ENCODE results near the gene CRHR1. TPM values are rescaled to one million over a fixed set of nuclear protein-coding genes. Genes with fewer than 3 reads are reported as not detected.

CRHR1 gene
- total RNA-seq, 1 experiment from 2014 or later = not detected

- no peak overlapping the region for H3K4me3 ChIP-seq
- no peak for DNase-seq
- no peaks in the 10 kb centered on the region for H3K9me3 ChIP-seq (replicated peaks)
- H3K36me3 ChIP-seq = no peaks in the 10 kb centered on the region
- H3K27me3 ChIP-seq = peaks cover 16% of the 10 kb centered on the region
- no peaks in the 10 kb centered on the region for H3K4me1 ChIP-seq
- H3K27ac ChIP-seq = no peak overlapping the region
These were observed 31.9 kb upstream of the CRHR1 start for GRCh38 chr17:45752246-45752645.

DNA sequence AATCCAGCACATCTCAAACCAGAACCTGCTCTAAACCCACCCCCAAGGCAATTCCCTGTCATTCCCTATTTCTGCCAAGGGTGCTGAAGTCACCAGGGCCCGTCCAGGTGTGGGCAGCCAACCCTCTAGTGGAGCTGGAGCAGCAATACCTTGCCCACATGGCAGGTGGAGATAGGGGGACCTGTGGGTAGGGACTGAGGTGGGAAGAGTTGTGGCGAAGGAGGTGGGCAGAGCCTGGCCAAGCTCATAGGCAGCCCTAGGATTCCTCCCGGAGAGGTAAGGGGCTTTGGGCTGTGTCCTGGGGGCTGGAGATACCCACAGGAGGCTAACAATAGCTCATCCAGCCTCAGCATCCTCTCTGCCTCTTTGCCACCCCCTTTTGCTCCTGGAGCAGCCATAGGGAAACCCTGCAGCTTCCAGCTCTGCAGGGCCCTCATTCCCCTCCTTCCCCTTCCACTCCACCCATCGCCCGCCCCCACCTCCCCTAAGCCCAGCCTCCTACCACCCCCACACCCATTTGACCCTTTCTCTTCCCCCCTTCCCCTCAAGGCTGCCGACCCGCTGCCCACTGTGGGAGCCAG lies 30.4 kb upstream of the CRHR1 start:
- H3K27ac ChIP-seq = no peak overlapping the region
- no peaks in the 10 kb centered on the region for H3K9me3 ChIP-seq (replicated peaks)
- no peak overlapping the region for H3K4me3 ChIP-seq
- peaks cover 13% of the 10 kb centered on the region for H3K27me3 ChIP-seq
- H3K36me3 ChIP-seq = no peaks in the 10 kb centered on the region
- no peak for DNase-seq
- no peaks in the 10 kb centered on the region for H3K4me1 ChIP-seq

DNA sequence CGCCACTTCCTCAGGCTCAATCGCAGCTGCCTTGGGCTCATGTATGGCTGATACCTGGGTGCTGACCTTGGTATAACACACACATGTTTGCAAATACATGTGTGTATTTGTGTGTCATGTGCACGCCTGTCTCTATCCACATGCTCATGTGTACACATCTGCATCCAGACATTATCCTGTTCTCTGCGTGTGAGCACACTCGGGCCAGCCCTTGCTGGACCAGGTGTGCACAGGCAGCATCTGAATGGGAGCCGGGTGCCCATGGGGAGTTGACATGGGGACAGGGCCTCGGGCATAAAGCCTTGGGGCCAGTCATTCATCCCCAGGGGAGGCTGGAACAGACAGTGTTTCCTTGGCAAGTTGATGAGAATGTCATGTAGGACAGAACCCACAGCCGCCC lies 29.1 kb upstream of the CRHR1 start:
- no peak overlapping the region for H3K27ac ChIP-seq
- peaks cover 13% of the 10 kb centered on the region for H3K27me3 ChIP-seq
- H3K9me3 ChIP-seq (replicated peaks) = no peaks in the 10 kb centered on the region
- no peak overlapping the region for H3K4me3 ChIP-seq
- H3K4me1 ChIP-seq = no peaks in the 10 kb centered on the region
- DNase-seq = no peak
- H3K36me3 ChIP-seq = no peaks in the 10 kb centered on the region

- H3K27ac ChIP-seq = no peak overlapping the region
- H3K27me3 ChIP-seq = peaks cover 6% of the 10 kb centered on the region
- H3K36me3 ChIP-seq = no peaks in the 10 kb centered on the region
- no peak overlapping the region for H3K4me3 ChIP-seq
- no peak for DNase-seq
- no peaks in the 10 kb centered on the region for H3K4me1 ChIP-seq
- no peaks in the 10 kb centered on the region for H3K9me3 ChIP-seq (replicated peaks)
These were observed 27.7 kb upstream of the CRHR1 start for GRCh38 chr17:45756266-45756991.

- H3K36me3 ChIP-seq = no peaks in the 10 kb centered on the region
- H3K4me3 ChIP-seq = no peak overlapping the region
- peaks cover 7% of the 10 kb centered on the region for H3K27me3 ChIP-seq
- H3K9me3 ChIP-seq (replicated peaks) = no peaks in the 10 kb centered on the region
- no peaks in the 10 kb centered on the region for H3K4me1 ChIP-seq
- no peak for DNase-seq
- no peak overlapping the region for H3K27ac ChIP-seq
These were observed 26.5 kb upstream of the CRHR1 start for GRCh38 chr17:45757431-45758218.

GRCh38 chr17:45758544-45758943 lies 25.6 kb upstream of the CRHR1 start:
- H3K4me3 ChIP-seq = no peak overlapping the region
- H3K36me3 ChIP-seq = no peaks in the 10 kb centered on the region
- H3K27me3 ChIP-seq = peaks cover 16% of the 10 kb centered on the region
- H3K27ac ChIP-seq = no peak overlapping the region
- no peak for DNase-seq
- H3K4me1 ChIP-seq = no peaks in the 10 kb centered on the region
- H3K9me3 ChIP-seq (replicated peaks) = no peaks in the 10 kb centered on the region

GRCh38 chr17:45759761-45760160 lies 24.4 kb upstream of the CRHR1 start:
- DNase-seq = no peak

GRCh38 chr17:45761957-45762565 lies 22.1 kb upstream of the CRHR1 start:
- H3K9me3 ChIP-seq (replicated peaks) = no peaks in the 10 kb centered on the region
- H3K27me3 ChIP-seq = peaks cover 11% of the 10 kb centered on the region
- H3K4me3 ChIP-seq = no peak overlapping the region
- H3K4me1 ChIP-seq = no peaks in the 10 kb centered on the region
- no peak for DNase-seq
- no peak overlapping the region for H3K27ac ChIP-seq
- H3K36me3 ChIP-seq = no peaks in the 10 kb centered on the region

More at GRCh38 chr17:45759761-45760160, 24.4 kb upstream of the CRHR1 start:
- Histone ChIP-seq H3K27me3 (peaks cover 16% of the 10 kb centered on the region), H3K9me3 (replicated peaks) (no peaks in the 10 kb centered on the region), H3K36me3 (no peaks in the 10 kb centered on the region), H3K4me3 (no peak overlapping the region), H3K27ac (no peak overlapping the region), H3K4me1 (no peaks in the 10 kb centered on the region)

DNA sequence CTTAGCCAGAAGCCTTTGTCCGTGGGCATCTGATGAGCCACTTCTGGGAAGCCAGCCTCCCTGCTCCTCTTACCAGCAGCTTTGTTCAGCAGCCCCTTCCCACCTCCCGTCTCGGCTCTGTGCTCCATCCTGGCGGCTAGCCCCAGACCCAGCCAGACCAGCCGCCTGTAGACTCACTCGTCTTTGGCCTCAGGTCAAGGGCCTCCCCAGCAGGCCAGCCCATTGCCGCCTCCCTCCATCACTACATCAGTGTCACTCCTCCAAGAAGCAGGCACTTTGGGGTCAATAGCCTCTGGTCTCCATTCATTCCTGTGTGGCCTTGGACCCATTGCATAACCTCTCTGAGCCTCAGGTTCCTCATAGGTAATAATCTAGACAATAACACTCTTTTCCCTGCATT lies 20.9 kb upstream of the CRHR1 start:
- DNase-seq = no peak
- Histone ChIP-seq H3K4me3 (no peak overlapping the region), H3K9me3 (replicated peaks) (no peaks in the 10 kb centered on the region), H3K27me3 (peaks cover 12% of the 10 kb centered on the region), H3K27ac (no peak overlapping the region), H3K4me1 (no peaks in the 10 kb centered on the region), H3K36me3 (no peaks in the 10 kb centered on the region)

GRCh38 chr17:45764479-45764878 lies 19.6 kb upstream of the CRHR1 start:
- no peak for DNase-seq
- H3K9me3 ChIP-seq (replicated peaks) = no peaks in the 10 kb centered on the region
- H3K27ac ChIP-seq = no peak overlapping the region
- H3K27me3 ChIP-seq = peaks cover 21% of the 10 kb centered on the region
- no peaks in the 10 kb centered on the region for H3K4me1 ChIP-seq
- no peak overlapping the region for H3K4me3 ChIP-seq
- no peaks in the 10 kb centered on the region for H3K36me3 ChIP-seq

DNA sequence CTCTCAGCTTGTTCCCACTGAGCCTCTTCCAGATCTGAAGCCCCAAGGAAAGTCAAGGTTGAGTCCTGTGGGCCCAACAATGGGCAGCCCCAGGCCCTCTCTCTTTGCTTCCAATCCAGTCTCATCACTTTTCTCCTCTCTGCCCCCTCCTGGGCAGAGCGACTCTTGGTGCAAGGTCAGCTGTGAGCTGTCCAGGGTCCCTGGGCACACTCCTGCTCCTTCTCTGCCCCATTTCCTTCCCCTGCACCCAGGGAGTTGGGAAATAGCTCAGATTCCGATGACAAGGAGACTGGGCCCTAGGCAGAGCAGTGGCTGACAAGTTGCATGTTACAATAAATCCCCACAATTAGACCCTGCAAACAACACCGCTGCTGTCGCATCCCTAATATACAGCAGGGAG lies 16.1 kb upstream of the CRHR1 start:
- H3K27ac ChIP-seq = no peak overlapping the region
- no peaks in the 10 kb centered on the region for H3K4me1 ChIP-seq
- peaks cover 23% of the 10 kb centered on the region for H3K27me3 ChIP-seq
- H3K36me3 ChIP-seq = no peaks in the 10 kb centered on the region
- H3K9me3 ChIP-seq (replicated peaks) = no peaks in the 10 kb centered on the region
- no peak for DNase-seq
- H3K4me3 ChIP-seq = no peak overlapping the region

- H3K4me3 ChIP-seq = no peak overlapping the region
- no peak overlapping the region for H3K27ac ChIP-seq
- no peak for DNase-seq
- H3K27me3 ChIP-seq = peaks cover 20% of the 10 kb centered on the region
- H3K9me3 ChIP-seq (replicated peaks) = no peaks in the 10 kb centered on the region
- H3K36me3 ChIP-seq = no peaks in the 10 kb centered on the region
- no peaks in the 10 kb centered on the region for H3K4me1 ChIP-seq
These were observed 13.4 kb upstream of the CRHR1 start for GRCh38 chr17:45770632-45771270.

DNA sequence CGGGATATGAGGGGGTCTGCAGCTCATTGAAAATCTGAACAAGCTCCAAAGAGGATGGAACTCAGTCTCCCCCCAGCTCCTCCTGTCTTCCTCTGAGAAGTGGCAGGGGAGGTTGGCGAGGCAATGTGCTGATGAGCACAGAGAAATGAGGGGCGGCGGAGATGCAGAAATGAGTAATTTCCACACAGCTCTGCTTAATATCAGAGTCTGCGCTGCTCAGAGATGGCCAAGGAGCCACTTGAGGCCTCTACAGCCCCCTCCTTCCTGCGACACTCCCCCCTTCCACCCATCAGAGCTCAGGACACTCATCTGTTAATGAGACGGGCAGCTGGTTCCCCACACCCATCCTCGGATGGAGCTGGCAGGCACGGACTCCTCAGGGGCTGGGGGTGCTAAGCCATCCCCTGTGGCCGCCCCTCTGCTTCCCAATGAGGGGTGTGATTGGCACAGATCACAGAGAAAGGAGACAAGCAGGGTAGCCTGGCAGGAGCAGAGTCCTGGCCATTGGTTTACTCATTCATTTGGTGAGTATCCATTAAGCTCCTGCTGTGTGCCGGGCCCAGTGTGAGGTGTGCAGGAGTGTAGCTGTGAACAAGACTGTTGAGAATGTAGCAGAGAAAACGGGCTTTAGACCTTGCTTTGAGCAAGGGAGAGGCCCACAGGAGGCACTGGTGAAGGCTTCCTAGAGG lies 12.7 kb upstream of the CRHR1 start:
- Histone ChIP-seq H3K4me1 (no peaks in the 10 kb centered on the region), H3K36me3 (no peaks in the 10 kb centered on the region), H3K4me3 (no peak overlapping the region), H3K27me3 (peaks cover 20% of the 10 kb centered on the region), H3K27ac (no peak overlapping the region), H3K9me3 (replicated peaks) (no peaks in the 10 kb centered on the region)
- DNase-seq = no peak

DNA sequence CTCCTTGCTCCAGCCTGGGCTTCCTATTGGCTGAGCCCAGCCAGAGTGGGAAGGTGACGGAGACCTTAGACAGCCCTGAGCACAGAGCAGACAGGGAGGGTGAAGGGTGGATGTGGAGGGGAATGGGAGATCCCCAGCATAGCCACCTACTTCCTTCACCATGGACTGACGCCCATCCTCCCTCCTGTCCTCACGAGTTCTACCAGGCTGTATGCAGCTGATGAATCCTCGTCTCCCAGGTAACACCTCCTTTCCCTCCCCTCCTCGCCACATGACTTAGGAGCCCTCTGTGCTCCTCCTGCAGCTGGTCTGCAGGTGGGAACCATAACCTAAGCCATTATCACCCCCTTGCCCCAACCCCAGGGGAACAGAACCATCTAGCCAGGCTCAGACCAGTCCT lies 9.0 kb upstream of the CRHR1 start:
- Histone ChIP-seq H3K4me3 (no peak overlapping the region), H3K9me3 (replicated peaks) (no peaks in the 10 kb centered on the region), H3K27ac (no peak overlapping the region), H3K36me3 (no peaks in the 10 kb centered on the region), H3K4me1 (no peaks in the 10 kb centered on the region), H3K27me3 (peaks cover 9% of the 10 kb centered on the region; the same call in 1 of the 2 replicates)
- no peak for DNase-seq

Measured in SJCRH30 (cell line).